Measurements from ENCODE around the gene NUDT1. TPM values are rescaled to one million over a fixed set of nuclear protein-coding genes. Genes with fewer than 3 reads are reported as not detected.

The NUDT1 gene
- total and polyA plus RNA-seq, 2 donors (not counting 3 experiments of a cell fraction or from before 2014, with no cell fraction given) = 23.9 to 25.9 TPM

DNA sequence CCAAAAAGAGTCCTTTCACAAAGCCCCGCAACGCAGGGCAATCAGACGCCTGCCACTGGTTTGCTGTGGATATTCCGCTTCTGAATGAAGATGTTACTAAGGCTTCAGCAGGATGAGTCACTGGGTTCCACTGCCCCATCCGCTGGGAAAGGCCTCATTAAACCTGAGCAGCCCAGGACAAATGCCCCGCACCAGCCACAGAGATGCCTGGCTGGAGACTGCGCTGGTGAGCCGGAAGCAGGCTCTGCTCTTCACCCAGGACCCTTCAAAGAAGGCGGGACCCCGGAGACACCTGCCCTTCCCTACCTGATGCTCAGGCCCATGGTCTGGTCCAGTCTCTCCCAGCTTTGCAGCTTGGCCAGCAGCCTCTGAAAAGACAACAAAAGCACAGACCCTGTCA lies 29.1 kb upstream of the NUDT1 start:
- POLR2A ChIA-PET = no interaction called here
- H4K20me1 ChIP-seq (replicated peaks; ENCODE audit: control insufficient read depth, extremely low read depth, insufficient read depth, low read length) = no peaks in the 10 kb centered on the region
- H2AFZ ChIP-seq (ENCODE audit: low read depth, low read length) = no peak overlapping the region
- H3K9me1 ChIP-seq (replicated peaks; ENCODE audit: control insufficient read depth, extremely low read depth, insufficient read depth, low read length) = no peaks in the 10 kb centered on the region
- intact Hi-C loops (cut with micrococcal nuclease) = no loop called here
- dilution Hi-C loops (cut with MboI; ENCODE audit: extremely low pct_ligation_motif_present, low sequenced_read_pairs) = no loop called here
- peaks cover 7 to 39% of the 10 kb centered on the region in 2 experiments for H3K36me3 ChIP-seq (ENCODE audit: control insufficient read depth in 2 of 2, extremely low read depth in 1 of 2, insufficient read depth in 2 of 2, low read length in 2 of 2)
- no TSS peak for BruUV-seq (replicated peaks)
- no peaks in the 10 kb centered on the region for H3K4me1 ChIP-seq (ENCODE audit: control insufficient read depth, extremely low read depth, insufficient read depth, low read length)
- no peak overlapping the region for H3K27ac ChIP-seq (ENCODE audit: insufficient read depth, low read depth, low read length)
- no peak for DNase-seq (ENCODE audit: low read depth, low spot score)
- no peak overlapping the region for H3K9ac ChIP-seq (replicated peaks; ENCODE audit: extremely low read depth, insufficient read depth, low read length)
- H3K4me3 ChIP-seq (replicated peaks in 1 of 3; ENCODE audit: insufficient read depth in 1 of 3, low read depth in 1 of 3, low read length in 3 of 3) = no peak overlapping the region
- CTCF ChIA-PET = no interaction called here
- H3K27me3 ChIP-seq (ENCODE audit: control insufficient read depth in 2 of 2, insufficient read depth in 2 of 2, low read length in 2 of 2) = no peaks in the 10 kb centered on the region
- H3K4me2 ChIP-seq (ENCODE audit: insufficient read depth, low read length) = no peak overlapping the region
- no peak for TF ChIP-seq EZH2 (IDR thresholded peaks at IDR 0.05; ENCODE audit: borderline replicate concordance, low read depth, low read length, severe bottlenecking)
- TF ChIP-seq, protein P1, sequence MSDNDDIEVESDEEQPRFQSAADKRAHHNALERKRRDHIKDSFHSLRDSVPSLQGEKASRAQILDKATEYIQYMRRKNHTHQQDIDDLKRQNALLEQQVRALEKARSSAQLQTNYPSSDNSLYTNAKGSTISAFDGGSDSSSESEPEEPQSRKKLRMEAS (IDR thresholded peaks at IDR 0.05; ENCODE audit: insufficient read depth, insufficient read length) = no peak
- TF ChIP-seq POLR2A (IDR thresholded peaks at IDR 0.05; ENCODE audit: low read depth, low read length) = no peak
- no peak for TF ChIP-seq CTCF (IDR thresholded peaks at IDR 0.05; ENCODE audit: extremely low read depth in 1 of 2, insufficient read depth in 1 of 2, low read depth in 1 of 2, low read length in 2 of 2)
- no peak for TF ChIP-seq POLR2AphosphoS5 (IDR thresholded peaks at IDR 0.05; ENCODE audit: insufficient read depth, low read depth, low read length)
- no peak for TF ChIP-seq FOS (IDR thresholded peaks at IDR 0.05; ENCODE audit: borderline replicate concordance, insufficient read depth, low read length)
- TF ChIP-seq JUN (IDR thresholded peaks at IDR 0.05; ENCODE audit: borderline replicate concordance, insufficient read depth, insufficient read length, low read depth) = no peak
- TF ChIP-seq MYC (IDR thresholded peaks at IDR 0.05; ENCODE audit: low read depth, low read length) = no peak
- TF ChIP-seq GATA2 (IDR thresholded peaks at IDR 0.05; ENCODE audit: insufficient read depth, insufficient read length, low read depth, low read length) = no peak
- H3K9me3 ChIP-seq (replicated peaks; ENCODE audit: control insufficient read depth, insufficient read depth, low read length) = no peaks in the 10 kb centered on the region
- no peaks in the 10 kb centered on the region for H3K79me2 ChIP-seq (ENCODE audit: control insufficient read depth, insufficient read depth, low read length)
- no peak for FAIRE-seq

Measured in endothelial cell of umbilical vein (primary cell).